HEK293 (cell line): Measurements from ENCODE around the gene COPS2.

Experiments
- CTCF ChIP-seq: fragments of 450-650 bp; formaldehyde crosslinking; IDR thresholded peaks from 2 replicates; pipeline ENCODE4 v1.5.1; 2016; ENCODE audit warnings: missing biosample characterization, missing genetic modification characterization
- ELK4 ChIP-seq: IDR thresholded peaks from 2 replicates; pipeline ENCODE4 v1.6.1; 2011; ENCODE audit warnings: mild to moderate bottlenecking, low read depth, low read length, borderline replicate concordance
- KLF16 ChIP-seq: fragments of 450-650 bp; formaldehyde crosslinking; IDR thresholded peaks from 2 replicates; pipeline ENCODE4 v1.5.1; 2017; ENCODE audit warnings: missing biosample characterization, missing genetic modification characterization
- MEIS1 ChIP-seq: sonication (generic); formaldehyde crosslinking; IDR thresholded peaks from 2 replicates; pipeline ENCODE4 v1.8.1; 2022; ENCODE audit warnings: missing genetic modification reagents, mild to moderate bottlenecking, borderline replicate concordance
- SALL2 ChIP-seq: fragments of 450-650 bp; formaldehyde crosslinking; IDR thresholded peaks from 2 replicates; pipeline ENCODE4 v1.5.0; 2017; ENCODE audit warnings: missing biosample characterization, mild to moderate bottlenecking, missing genetic modification characterization, borderline replicate concordance
- SETDB1 ChIP-seq: IDR thresholded peaks from one replicate; pipeline ENCODE4 v1.6.1; 2017; ENCODE audit warnings: mild to moderate bottlenecking, low read length, moderate library complexity, mixed read lengths; ENCODE audit not compliant: insufficient read length
- TRIM28 ChIP-seq: IDR thresholded peaks from 2 replicates; pipeline ENCODE4 v1.6.1; 2011; ENCODE audit warnings: low read length, control low read depth, borderline replicate concordance
- ZBTB21 ChIP-seq: fragments of 450-650 bp; formaldehyde crosslinking; IDR thresholded peaks from 2 replicates; pipeline ENCODE4 v1.5.1; 2017; ENCODE audit warnings: missing biosample characterization, missing genetic modification characterization
- ZNF10 ChIP-seq: fragments of 450-650 bp; formaldehyde crosslinking; IDR thresholded peaks from 2 replicates; pipeline ENCODE4 v1.5.1; 2017; ENCODE audit warnings: missing biosample characterization, missing genetic modification characterization
- ZNF138 ChIP-seq: fragments of 450-650 bp; formaldehyde crosslinking; IDR thresholded peaks from 2 replicates; pipeline ENCODE4 v1.5.1; 2016; ENCODE audit warnings: missing biosample characterization, missing genetic modification characterization, borderline replicate concordance
- ZNF239 ChIP-seq: fragments of 450-650 bp; formaldehyde crosslinking; IDR thresholded peaks from 2 replicates; pipeline ENCODE4 v1.5.1; 2016; ENCODE audit warnings: missing biosample characterization, missing genetic modification characterization
- ZNF274 ChIP-seq, 2 experiments: fragments of 200-500 bp in 1 of 2; fragments of 450-650 bp in 1 of 2; sonication (Bioruptor generic) in 1 of 2; formaldehyde crosslinking in 1 of 2; IDR thresholded peaks; 2 replicates each; pipeline versions ENCODE4 v1.5.1 to v1.6.1; 2014 to 2016; ENCODE audit warnings: borderline replicate concordance in 1 of 2, inconsistent platforms in 1 of 2, low read length in 1 of 2, missing biosample characterization in 1 of 2, missing genetic modification characterization in 1 of 2
- ZNF658 ChIP-seq: fragments of 450-650 bp; formaldehyde crosslinking; IDR thresholded peaks from 2 replicates; pipeline ENCODE4; 2016; ENCODE audit warnings: missing biosample characterization, missing genetic modification characterization
- ZNF747 ChIP-seq: fragments of 450-650 bp; formaldehyde crosslinking; IDR thresholded peaks from 2 replicates; pipeline ENCODE4 v1.5.1; 2016; ENCODE audit warnings: missing biosample characterization, missing genetic modification characterization

- TF ChIP-seq ZNF274 (IDR thresholded peaks at IDR 0.05; ENCODE audit: low read length), result no peak
- no peak for TF ChIP-seq ZNF274 (tag by site-specific recombination; IDR thresholded peaks at IDR 0.05; ENCODE audit: borderline replicate concordance)
- TF ChIP-seq TRIM28, result no peak
- no peak for TF ChIP-seq CTCF (tag by site-specific recombination)
- TF ChIP-seq ZNF658, result no peak
- no peak for TF ChIP-seq SALL2 (tag by site-specific recombination)
- no peak for TF ChIP-seq MEIS1 (CRISPR knock-in tag)
- no peak for TF ChIP-seq ZNF747
- no peak for TF ChIP-seq ZBTB21 (tag by site-specific recombination)
- TF ChIP-seq KLF16 (tag by site-specific recombination), result no peak
- TF ChIP-seq ELK4, result no peak
- no peak for TF ChIP-seq SETDB1
- no peak for TF ChIP-seq ZNF10
- TF ChIP-seq ZNF138 (tag by site-specific recombination), result no peak
- TF ChIP-seq ZNF239 (tag by site-specific recombination), result no peak
Measured at GRCh38 chr15:49196856-49197255, 41.5 kb upstream of the COPS2 start.
